GM21737 (cell line): ENCODE results near the gene INIP.

Source experiments
- ATAC-seq: cut with Tn5 transposase; IDR thresholded peaks from one replicate; pipeline ENCODE4 v1.9.1; 2021; ENCODE audit warnings: mild to moderate bottlenecking, moderate library complexity; ENCODE audit not compliant: unreplicated experiment

The INIP gene

GRCh38 chr9:112717661-112718331 is at the start of gene INIP:
Gene INIP (minus strand): TSS chr9:112718117. CDS start chr9:112716485, 1,632 bp downstream.
- peak; percentile 91 for ATAC-seq

- no peak for ATAC-seq
Observed at GRCh38 chr9:112765281-112765680, 47.4 kb upstream of the INIP start.

GRCh38 chr9:112764837-112765236 is 46.9 kb upstream of the INIP start:
- ATAC-seq, result no peak

- no peak for ATAC-seq
Observed at GRCh38 chr9:112764344-112764743, 46.4 kb upstream of the INIP start.

- ATAC-seq, result no peak
Observed at GRCh38 chr9:112762726-112763518, 45.0 kb upstream of the INIP start.

GRCh38 chr9:112761912-112762655 is 44.2 kb upstream of the INIP start:
- no peak for ATAC-seq

GRCh38 chr9:112760821-112761220 is 42.9 kb upstream of the INIP start:
- no peak for ATAC-seq

- no peak for ATAC-seq
Observed at GRCh38 chr9:112757940-112758339, 40.0 kb upstream of the INIP start.

- ATAC-seq, result no peak
Observed at GRCh38 chr9:112757282-112757883, 39.5 kb upstream of the INIP start.

- ATAC-seq, result no peak
Observed at GRCh38 chr9:112755675-112756074, 37.8 kb upstream of the INIP start.

GRCh38 chr9:112755016-112755427 is 37.1 kb upstream of the INIP start:
- ATAC-seq, result no peak

- ATAC-seq, result no peak
Observed at GRCh38 chr9:112754578-112754977, 36.7 kb upstream of the INIP start.

GRCh38 chr9:112753725-112754124 is 35.8 kb upstream of the INIP start:
- ATAC-seq, result no peak

GRCh38 chr9:112752334-112753125 is 34.6 kb upstream of the INIP start:
- ATAC-seq, result no peak

GRCh38 chr9:112751056-112751795 is 33.3 kb upstream of the INIP start:
- ATAC-seq, result peak; percentile 29

GRCh38 chr9:112750764-112751055 is 32.8 kb upstream of the INIP start:
- ATAC-seq, result peak; percentile 32

- ATAC-seq, result peak; percentile 78
Observed at GRCh38 chr9:112750016-112750763, 32.3 kb upstream of the INIP start, which contains the start of gene SNX30. Gene SNX30 (plus strand): TSS chr9:112750760. CDS start chr9:112751002, 242 bp downstream.

- no peak for ATAC-seq
Observed at GRCh38 chr9:112747094-112747493, 29.2 kb upstream of the INIP start.

GRCh38 chr9:112744177-112744576 is 26.3 kb upstream of the INIP start:
- ATAC-seq, result no peak
